HG03469 (cell line): ENCODE data around the gene ATP10A.

Experiments used
- ATAC-seq: cut with Tn5 transposase; IDR thresholded peaks from one replicate; pipeline ENCODE4 v1.9.1; 2021; ENCODE audit warnings: mild to moderate bottlenecking, moderate library complexity, moderate number of reproducible peaks; ENCODE audit not compliant: unreplicated experiment

ATP10A gene

DNA sequence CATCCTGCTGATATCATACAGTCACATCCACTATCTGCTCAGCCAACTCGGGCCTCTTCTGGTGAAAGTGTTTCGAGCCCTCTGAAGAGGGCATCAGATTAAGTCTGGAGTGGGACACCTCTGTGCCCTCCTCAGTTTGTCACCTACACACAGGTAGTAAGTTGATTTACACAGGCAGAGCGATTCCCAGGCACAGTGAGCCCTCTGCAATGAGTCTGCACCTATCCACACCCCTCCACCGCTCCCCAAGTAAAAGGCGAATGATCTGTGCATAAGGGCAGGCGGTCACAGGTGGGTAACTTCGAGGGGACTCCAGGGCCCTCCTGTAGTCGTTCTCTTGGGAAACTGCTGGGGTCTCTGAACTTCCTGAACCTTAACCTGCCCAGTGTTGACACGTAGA, 152.0 kb downstream of the ATP10A start:
- ATAC-seq = no peak

DNA sequence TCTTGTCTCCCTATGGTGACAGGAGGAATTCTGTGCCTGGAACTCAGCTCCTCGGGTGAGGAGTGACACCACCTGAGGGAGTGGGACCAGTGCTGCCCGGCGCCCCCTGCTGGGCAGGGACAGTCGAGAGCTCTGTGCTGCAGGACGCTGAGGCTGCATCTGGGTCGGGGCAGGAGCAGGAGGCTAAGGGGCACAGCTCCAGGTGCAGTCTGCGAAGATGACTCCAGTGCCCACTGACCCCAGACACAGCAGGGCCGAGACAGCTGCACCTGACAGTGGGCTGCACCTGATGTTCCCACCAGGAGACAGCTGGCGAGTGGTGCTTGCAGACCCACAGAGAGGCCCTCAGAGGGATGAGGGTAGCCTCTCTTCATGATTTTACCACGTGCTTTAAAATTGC, 152.9 kb downstream of the ATP10A start:
- no peak for ATAC-seq

DNA sequence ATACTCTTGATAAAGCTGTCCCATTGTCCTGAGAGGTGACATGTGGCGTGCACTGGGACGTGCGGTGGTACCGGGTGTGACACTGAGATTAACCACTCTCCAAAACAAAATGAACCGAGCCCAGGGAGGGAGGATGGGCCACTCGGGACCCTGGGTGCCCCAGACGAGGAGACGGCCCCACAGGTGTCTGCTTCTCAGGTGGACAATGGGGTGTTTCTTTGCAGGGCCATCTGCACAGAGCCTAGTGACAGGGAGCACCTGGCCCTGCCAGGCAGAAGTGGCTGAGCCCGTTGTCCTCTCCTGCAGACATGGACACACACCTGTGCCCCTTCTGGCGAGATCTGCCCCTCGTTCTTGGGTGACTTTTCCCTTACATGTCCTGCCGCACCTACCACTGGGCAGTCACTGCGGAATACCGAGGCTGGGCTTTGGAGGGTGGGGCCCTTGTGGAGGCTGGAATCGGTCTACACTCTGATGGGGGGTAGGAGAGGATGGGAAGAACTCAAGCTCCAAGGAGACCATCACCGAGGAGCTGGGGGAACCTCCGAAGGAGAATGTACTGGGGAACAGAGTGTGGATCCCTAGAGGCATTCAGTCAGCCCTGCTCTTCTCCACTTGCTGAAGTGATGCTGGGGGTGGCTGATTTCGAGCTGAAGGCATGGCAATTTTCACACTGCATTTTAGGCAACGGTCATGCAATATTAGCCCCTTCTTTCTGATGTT, 153.5 kb downstream of the ATP10A start:
- ATAC-seq = no peak

DNA sequence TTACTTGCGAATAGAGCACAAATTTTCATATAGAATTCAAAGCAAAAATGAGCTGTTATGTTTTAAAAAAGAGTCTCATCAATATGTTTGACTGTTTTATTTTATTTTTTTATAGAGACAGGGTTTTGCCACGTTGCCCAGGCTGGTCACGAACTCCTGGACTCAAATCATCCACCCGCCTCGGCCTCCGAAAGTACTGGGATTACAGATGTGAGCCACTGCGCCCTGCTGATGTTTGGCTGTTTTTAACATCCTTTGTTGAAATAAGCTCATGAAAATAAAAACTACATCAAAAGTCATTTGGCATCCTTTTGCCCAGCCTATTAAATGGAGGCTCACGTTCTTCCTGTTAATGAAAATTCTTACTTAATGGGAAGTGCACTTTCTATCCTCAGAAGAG, 154.7 kb downstream of the ATP10A start:
- no peak for ATAC-seq

DNA sequence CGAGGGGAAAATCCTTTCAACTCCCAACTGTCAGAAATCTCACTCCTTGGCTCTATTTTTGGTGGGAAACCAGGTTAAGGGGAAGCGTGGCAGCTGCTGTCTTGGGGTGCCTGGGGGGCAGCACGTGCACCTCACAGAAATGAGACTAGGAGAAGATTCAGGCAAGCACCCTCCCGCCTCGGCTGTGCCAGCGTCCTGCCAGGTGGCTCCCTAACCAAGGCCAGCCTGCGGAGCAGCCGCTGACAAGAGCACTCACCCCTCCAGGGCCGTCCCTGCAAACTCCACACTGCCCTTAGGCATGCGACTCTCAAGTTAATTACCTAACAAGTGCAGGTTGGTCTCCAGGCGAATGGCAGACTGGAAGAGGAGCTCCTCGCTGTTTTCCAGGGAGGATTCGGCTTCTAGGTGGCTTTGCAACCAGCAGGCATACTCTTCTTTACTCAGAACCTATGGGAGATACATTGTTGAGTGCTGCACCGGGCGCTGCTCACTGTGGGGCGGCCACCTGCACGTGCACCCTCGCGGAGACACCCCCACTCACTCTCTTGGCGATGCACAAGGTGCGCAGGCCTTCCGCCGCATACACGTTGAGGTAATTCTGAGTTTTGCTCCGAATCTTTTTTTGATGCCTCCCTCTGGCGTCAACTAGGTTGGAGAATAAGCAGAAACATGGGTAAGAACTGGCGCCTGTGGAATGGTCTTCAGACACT, 155.3 kb downstream of the ATP10A start:
- ATAC-seq = no peak

DNA sequence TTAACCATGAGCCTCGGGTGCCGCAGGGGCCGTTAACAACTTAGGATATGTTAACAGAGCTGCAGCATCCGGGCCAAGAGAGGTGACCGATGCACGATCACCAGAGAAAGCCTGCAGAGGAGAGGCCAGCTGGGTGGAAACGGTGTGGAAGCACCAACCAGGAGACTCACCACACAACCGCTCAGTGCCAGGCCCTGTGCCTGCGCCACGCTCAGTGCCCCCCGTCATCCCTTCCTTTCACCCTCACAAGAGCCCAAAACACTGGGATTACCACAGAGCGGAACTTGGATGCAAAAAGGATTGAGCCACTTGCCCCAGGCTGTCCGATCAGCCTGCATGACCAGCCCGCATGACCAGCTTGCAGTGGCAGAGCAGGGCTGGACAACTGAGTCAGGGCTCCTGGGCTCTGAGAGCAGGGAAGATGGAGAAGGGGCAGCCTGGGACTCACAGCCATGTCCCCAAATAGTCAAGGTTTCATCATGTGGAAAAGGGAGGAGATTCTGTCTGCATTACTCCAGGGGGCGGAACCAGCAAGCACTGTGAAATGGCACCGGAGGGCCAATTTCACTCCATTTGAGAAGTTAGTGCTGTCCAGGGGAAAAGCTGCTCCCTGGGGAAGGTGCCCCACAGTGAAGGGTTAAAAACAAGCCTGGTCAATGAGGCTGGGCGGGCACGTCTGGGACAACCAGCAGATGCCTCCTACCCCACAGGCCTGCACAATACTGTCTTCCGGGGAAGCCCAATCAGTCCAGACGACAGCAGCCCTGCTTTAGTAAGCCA, 156.8 kb downstream of the ATP10A start:
- ATAC-seq = no peak

DNA sequence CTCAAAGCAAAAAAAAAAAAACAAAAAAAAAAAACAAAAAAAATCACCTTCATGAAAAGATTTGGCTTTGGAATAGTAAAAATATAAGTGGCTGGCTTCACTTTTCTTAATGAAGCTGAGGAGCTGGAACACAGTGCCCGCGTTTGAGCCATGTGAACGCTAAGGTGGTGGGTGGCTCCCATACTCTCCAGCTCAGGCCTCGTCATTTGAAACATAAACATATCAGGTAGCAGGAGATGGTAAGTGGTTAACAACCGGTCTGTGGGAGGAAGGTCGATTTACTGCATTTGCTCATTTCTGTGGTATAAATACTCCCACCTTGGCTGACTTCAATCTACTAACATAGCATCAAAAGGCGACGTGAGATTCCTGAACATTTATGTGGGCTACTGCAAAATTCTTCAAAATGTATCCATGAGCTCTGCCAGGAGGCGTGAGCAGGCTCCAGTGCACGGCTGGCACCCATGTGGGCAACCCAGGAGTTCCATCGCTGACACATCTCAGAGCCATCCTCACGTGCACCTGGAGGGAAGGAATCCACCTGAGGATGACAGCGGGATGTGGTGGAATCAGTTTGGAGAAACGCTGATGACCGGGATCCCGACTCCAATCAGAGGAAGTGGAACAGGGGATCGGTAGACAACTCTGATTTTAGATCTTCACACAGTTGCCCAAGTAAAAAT, 157.6 kb downstream of the ATP10A start:
- no peak for ATAC-seq

DNA sequence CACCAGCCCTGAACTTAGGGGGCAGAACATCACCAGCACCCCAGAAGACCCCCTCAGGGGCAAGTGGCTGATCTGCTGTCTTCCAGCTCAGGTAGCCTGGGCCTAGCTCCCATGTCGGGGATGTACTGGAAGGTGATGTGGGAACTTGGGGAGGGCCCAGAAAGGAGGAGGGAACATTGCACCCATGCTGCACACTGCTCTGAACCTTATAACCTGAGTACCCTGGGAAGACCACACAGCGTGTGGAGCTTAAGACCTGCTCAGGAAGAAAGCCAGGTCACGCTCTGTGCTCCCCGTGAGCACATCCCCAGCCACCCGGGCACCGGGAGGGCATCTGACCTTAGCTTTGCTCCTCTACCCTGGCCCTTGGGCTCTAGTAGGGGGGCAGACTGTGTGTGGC, 159.4 kb downstream of the ATP10A start:
- no peak for ATAC-seq

DNA sequence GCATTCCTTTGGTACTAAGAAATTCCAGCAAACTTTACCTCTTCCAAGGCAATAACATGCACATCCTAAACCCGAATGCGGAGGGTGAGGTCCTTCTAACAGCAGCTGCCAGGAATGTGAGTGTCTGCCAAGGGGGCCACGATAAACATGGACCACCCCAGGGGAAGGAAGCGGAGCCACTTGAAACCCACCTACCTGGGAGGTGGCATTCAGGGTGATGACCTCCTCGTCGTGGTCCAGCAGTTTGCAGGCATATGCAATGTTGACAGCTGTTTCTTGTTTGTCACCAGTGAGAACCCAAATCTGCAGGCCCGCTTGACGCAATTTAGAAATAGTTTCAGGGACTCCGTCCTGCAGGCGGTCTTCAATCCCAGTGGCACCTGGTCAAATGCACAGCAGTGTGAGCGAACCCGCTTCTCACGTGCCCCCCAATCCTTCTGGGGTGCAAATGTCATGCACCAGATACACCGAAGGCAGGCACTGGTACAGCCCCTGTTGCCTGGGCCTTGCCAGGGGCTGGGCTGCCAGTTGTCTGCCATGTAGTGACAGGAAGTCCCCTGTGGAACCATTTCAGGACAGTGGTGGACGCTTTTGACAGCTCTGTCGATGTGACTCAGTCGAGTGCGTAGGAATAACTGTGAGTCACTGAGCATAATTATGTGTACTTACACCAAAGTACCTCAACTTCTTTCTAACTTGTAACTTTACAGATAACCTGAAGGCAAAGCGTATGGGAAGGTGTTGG, 161.2 kb downstream of the ATP10A start:
- no peak for ATAC-seq

DNA sequence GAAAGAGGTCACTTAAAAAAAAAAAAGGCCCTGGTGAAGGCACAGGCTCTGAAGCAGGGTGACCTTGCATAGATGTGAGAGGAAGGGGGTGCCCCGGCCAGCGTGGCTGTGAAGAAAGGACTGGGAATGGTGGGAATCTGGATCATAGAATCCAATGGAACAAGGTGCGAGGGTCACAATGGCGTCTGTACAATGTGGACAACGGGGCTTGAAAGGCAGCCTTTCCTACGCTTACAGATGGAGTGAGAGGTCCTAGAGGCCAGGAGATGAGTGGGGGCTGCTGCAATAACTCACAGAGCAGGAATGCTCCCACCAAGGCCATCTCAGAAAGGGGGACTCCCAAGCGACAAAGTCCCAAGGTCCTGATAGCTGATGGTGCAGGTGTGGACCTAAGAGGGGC, 162.2 kb downstream of the ATP10A start:
- ATAC-seq = no peak

DNA sequence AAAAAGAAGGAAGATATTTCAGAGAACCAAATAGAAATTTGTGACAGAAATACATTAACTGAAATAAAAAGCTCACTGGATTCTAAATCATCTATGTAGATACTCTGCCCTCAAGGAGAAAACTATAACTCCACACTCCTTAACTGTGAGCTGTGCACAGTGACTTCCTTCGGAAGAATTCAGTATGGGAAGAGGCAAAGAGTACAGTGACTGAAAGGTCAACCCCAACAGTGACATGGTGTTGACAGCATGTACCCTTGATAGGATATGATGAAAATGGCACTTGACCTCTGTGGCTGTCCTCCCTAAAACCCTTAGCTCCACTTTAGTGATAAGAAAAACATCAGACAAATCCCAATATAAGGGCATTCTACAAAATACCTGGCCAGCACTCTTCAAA, 165.5 kb downstream of the ATP10A start:
- no peak for ATAC-seq

DNA sequence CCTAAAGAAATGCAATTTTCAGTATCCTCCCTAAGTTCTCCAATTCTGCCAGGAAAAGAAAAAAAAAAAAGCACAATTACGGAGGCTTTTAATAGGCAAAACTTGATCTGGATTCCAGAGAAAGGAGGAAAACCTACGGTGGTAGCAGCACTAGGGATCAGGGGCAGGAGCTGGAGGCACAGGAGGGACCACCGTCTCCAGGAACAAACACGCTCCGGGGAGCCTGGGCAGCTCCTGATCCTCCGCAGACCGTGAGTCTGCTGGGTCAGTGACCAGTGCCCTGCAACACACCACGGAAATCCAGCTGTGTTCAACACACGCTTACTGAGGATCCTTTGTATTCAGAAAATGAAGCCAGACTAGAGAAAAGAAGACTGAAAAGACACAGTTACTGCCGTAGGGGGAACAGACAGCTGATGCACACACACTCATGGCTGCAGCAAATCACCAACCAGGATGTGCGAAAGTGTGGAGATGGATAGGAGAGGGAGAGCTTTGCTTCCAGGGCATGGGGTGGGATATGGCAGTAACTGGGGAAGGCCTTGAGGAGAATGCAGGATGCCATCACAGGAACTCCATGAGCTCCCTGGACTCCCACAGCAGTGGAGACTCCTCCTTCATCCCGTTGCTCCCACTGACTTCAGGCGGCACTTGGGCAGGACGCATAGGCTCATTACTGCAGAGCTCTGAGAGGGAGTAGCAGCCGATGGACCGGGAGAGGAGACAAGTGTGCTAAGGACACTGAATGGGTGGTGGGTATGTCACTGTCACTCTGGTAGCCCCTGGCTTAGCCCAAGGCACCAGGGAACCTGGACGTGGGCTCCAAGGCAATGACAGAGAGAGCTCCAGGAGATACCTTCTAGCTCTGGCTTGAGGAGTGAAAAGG, 167.0 kb downstream of the ATP10A start:
- no peak for ATAC-seq

DNA sequence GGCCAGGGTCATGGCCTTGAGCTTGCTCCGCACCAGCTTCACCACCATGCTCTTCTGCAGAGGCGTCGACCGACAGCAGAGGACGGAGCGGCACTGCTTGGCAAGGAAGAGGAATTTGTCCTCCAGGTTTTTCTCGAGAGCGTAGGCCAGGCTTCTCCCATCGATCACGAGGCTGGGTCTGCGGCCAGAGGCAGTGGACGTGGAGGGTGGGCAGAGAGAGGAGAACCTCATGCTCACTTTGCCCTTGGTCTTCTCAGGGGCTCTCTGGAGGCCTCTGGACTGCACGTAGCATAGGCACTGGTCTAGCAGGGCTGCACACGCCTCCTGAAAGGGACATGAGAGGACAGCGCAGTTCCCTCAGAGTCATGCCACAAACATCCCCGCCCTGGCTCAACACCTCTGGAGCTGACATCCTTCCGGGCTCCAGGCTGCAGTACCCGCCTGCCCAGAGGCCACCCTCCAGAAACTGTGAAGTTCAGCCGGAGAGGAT, 168.3 kb downstream of the ATP10A start:
- no peak for ATAC-seq

DNA sequence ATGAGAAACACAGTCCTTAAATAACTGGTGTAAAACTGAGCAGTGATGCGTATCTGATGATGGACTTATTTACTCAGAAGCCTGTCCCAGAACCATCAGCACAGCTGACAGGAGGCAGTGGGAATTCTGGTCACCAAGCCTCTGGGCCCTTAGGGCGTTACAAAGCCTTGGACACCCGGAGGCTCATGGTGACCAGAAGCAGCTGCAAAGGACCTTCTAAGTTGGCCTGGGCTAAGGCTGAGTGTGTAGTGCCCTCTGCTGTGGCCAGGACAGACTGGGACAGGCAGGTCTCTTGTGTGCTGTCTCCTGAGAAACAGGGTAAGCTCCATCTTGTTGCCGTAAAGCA, 168.9 kb downstream of the ATP10A start:
- no peak for ATAC-seq

DNA sequence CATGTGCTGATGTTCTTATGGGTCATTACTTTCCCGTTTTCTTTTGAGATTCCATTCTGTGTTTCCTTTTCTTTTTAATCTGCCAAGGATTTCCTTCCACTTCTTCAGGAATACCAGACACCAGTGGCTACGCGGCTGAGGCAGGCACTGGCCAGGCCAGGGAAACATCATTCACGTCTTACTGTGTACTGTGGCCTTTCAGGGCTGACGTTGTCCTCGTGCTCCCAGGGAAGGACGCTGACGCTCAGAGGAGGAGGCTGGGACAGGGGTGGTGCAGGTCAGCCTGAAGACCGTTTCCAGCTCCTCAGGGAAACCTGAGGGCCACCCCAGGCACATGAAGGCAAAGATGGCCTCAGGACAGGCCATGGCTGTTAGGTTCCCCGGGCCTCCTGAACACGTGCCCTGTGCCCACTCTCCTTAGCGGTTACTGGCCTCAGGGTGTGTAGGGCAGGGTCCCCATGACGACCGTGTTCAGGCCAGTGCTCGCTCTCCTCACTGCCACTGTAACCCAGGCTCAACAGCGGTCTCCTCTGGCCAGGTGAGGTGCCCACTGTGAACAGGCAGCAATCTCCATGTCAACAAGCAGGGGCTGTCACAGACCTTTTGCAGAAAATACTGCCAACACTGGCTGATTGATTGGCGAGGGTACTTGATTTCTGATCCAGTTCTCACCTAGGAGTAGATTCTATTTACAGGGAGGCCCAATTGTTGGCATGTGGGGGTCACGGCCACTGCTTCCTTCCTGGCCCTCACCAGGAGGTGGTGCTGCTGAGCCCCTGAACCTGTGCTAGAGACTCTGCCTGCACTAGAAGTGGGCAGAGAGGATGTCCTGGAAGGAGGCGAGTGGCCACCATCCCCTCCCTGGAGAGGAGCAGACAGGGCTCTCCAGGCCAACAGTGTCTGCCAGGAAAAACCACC, 169.5 kb downstream of the ATP10A start:
- ATAC-seq = no peak

DNA sequence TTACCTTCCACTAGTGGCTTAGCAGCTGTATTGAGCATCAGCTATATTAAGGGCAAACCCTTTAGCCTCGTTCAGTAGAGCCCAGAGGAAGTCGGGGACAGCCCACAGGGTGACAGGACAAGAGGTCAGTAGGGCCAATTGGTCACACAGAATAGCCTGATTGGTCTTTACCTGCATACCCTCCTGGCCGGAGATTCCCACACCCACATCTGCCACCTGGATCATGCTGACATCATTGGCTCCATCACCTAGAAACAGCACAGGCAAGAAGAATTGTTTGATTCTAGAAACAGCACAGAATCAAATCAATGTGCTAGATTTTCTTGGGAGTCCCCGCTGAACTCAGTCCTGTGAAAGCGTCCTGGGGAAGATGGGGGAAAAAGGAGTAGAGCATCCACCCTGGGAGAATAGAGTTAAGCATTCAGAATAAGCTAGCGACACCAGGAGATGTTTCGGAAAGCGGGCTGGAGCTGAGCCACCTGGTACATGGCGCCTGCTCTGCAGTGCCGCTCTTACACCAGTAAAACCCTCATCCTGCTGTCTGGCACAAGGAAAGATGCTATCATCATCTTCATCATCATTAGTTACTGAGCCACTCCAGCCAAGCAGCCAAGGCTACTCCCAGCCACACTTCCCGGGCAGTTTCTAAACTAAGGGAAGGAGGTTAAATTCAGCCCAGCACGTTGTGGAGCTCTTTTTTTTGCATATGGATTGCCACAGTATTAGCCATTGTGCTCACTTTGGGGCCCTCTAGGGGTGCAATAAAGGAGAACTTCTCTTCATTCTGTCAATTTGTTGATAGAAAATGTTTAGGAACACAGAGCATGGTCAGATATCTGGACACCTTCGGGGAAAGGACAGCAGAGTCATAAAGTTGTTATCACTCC, 171.3 kb downstream of the ATP10A start:
- ATAC-seq = no peak
